ENCODE results near the gene MED26. TPM values are rescaled to one million over a fixed set of nuclear protein-coding genes. Genes with fewer than 3 reads are reported as not detected.

Gene MED26
- total and polyA plus RNA-seq, 10 of the 15 experiments (the other 5 are each of a cell fraction or from before 2014, with no cell fraction given), result 1.1 to 21.4 (median 9.7) TPM

GRCh38 chr19:16527971-16528521, 100.0 kb downstream of the MED26 start (continued):
- TF ChIP-seq MLLT1 (IDR thresholded peaks at IDR 0.05) (0 out of 2 replicates have a peak, but pooled peaks have one; percentile 52), CTCF (IDR thresholded peaks at IDR 0.05 in 2 of 3, conservative IDR thresholded peaks at IDR 0.05 in 1 of 3; ENCODE audit: control insufficient read depth in 2 of 3, extremely low read depth in 1 of 3, insufficient read depth in 1 of 3, low read depth in 3 of 3, low read length in 3 of 3) (peak; percentile 61 to 77 (median 68))

- ATAC-seq (no peak), FAIRE-seq (no peak), DNase-seq (ENCODE audit: low read depth, low spot score) (no peak)
- Histone ChIP-seq H2AFZ (ENCODE audit: control insufficient read depth, low read depth, low read length) (no peak overlapping the region), H3K27me3 (replicated peaks in 1 of 2; ENCODE audit: control insufficient read depth in 2 of 2, insufficient read depth in 2 of 2, low read length in 1 of 2) (no peaks in the 10 kb centered on the region), H3K4me3 (no peak overlapping the region), H3K4me1 (ENCODE audit: control insufficient read depth, insufficient read depth, low read length) (no peaks in the 10 kb centered on the region), H3K4me2 (ENCODE audit: control insufficient read depth, insufficient read depth) (no peak overlapping the region), H3K9ac (ENCODE audit: control insufficient read depth, insufficient read depth, low read length) (no peak overlapping the region), H3K79me2 (ENCODE audit: control insufficient read depth, insufficient read depth, low read length) (no peaks in the 10 kb centered on the region), H3K9me3 (replicated peaks; ENCODE audit: control insufficient read depth, insufficient read depth, low read length) (no peaks in the 10 kb centered on the region), H3K27ac (ENCODE audit: control insufficient read depth, insufficient read depth) (no peak overlapping the region), H4K20me1 (ENCODE audit: control insufficient read depth, insufficient read depth) (no peaks in the 10 kb centered on the region), H3K36me3 (ENCODE audit: control insufficient read depth in 2 of 2, insufficient read depth in 2 of 2, low read length in 1 of 2) (peaks cover 27 to 71% of the 10 kb centered on the region in 2 experiments)
- TF ChIP-seq POLR2AphosphoS2 (IDR thresholded peaks at IDR 0.05; ENCODE audit: low read depth, low read length) (no peak), JUND (IDR thresholded peaks at IDR 0.05; ENCODE audit: low read depth, low read length) (no peak), GABPA (IDR thresholded peaks at IDR 0.05; ENCODE audit: low read depth) (no peak), YY1 (IDR thresholded peaks at IDR 0.05; ENCODE audit: low read depth, low read length) (no peak), RAD51 (IDR thresholded peaks at IDR 0.05) (no peak), HCFC1 (IDR thresholded peaks at IDR 0.05; ENCODE audit: low read length) (no peak), ETV6 (conservative IDR thresholded peaks at IDR 0.05 in 1 of 2, IDR thresholded peaks at IDR 0.05 in 1 of 2; ENCODE audit: borderline replicate concordance in 1 of 2, low read depth in 1 of 2) (no peak), SIN3A (IDR thresholded peaks at IDR 0.05; ENCODE audit: low read depth, low read length) (no peak), SMAD5 (IDR thresholded peaks at IDR 0.05; ENCODE audit: low read depth) (no peak), E2F4 (IDR thresholded peaks at IDR 0.05; ENCODE audit: low read depth, low read length) (no peak)
- BruUV-seq (replicated peaks), result TSS peak; percentile 47
- WGBS (ENCODE audit: insufficient coverage, insufficient replicate concordance, low lambda C conversion rate, missing lambda C conversion rate), result 88% methylated on average over 14 of the region's 14 CpGs
- ChIA-PET SMC1A (ENCODE audit: uncharacterized antibody, unreplicated experiment) (interaction anchor here (0.5 to 1.8 kb wide), 3 partner anchors 10 to 59 kb away, joined by 3 to 4 read pairs (median 3); partner anchors contain the start of genes C19orf44 and CALR3), POLR2A (interaction anchor here (0.5 kb wide), 1 partner anchor 123 kb away, joined by 5 read pairs; no protein-coding TSS in a partner anchor), RAD21 (ENCODE audit: unreplicated experiment) (interaction anchor here (0.6 to 1.4 kb wide), 3 partner anchors 47 to 137 kb away, joined by 3 read pairs; no protein-coding TSS in a partner anchor), CTCF (interaction anchor here (0.6 to 1.8 kb wide), 5 partner anchors 60 to 333 kb away, joined by 3 to 6 read pairs (median 4); no protein-coding TSS in a partner anchor)
- in situ Hi-C loops (cut with MboI), result no loop called here
- intact Hi-C loops (cut with micrococcal nuclease; ENCODE audit: unreplicated experiment), result no loop called here
Measured at GRCh38 chr19:16527334-16527935, 100.6 kb downstream of the MED26 start.

All from GM12878 (cell line).